PC-9 (cell line): ENCODE measurements around the gene C14orf39.

Experiments
- CTCF ChIP-seq: fragments of 200-600 bp; sonication (generic); conservative IDR thresholded peaks from 2 replicates; pipeline ENCODE4 v1.6.1; 2017; ENCODE audit warnings: mixed run types, antibody characterized with exemption, mild to moderate bottlenecking, moderate library complexity
- EZH2 ChIP-seq: fragments of 200-600 bp; sonication (generic); IDR thresholded peaks from 2 replicates; pipeline ENCODE4 v1.8.0; 2017; ENCODE audit warnings: antibody characterized with exemption, low read depth

GRCh38 chr14:60495946-60496345 lies 10.1 kb upstream of the C14orf39 start:
- no peak for TF ChIP-seq EZH2
- TF ChIP-seq CTCF: no peak
